HG02571 (cell line): ENCODE data around the gene PNMA8C.

Source experiments
- ATAC-seq: cut with Tn5 transposase; IDR thresholded peaks from one replicate; pipeline ENCODE4 v1.9.1; 2021; ENCODE audit warnings: mild to moderate bottlenecking, moderate library complexity; ENCODE audit not compliant: unreplicated experiment

Gene PNMA8C

DNA sequence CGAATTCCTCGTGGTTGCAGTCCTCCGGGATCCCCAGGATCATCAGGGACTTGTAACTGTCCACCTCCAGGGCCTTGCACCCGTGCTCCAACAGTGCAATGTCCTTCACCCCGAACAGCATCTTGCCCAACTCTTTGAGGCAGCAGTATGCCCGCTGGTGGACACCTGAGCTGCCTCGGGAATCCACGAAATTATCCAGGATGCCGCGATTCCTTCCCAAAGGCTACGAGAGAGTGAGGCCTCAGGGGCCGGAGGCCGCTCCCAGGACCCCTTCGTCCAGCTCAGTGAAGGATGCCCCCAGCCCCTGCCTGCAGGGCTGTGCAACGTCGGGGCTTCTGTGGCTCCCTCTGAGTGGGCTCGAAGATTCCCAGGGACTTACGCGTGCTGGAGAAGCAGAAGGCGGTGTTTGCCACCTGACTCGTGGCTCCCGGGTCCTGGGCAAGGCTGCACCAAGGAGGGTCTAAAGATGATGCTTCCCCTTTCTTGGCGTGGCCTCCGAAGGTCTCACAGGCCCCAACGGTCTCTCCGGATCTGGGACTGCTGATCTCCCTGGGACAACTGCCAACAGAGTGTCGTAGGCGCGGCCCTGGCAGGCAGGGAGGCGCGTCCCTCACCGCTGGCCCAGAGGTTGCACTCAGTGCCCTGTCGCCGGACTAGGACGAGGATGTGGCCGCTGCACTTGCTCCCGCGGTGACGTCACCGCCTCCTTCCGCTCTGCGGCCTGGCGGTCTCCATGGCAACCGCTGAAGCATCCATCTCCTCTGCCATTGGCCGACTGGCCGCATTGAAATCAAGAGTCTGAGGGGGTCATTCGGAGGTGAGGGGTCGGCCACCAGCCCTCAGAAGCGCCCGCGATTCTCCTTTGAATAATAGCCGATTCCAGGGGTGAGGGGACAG lies at the start of gene PNMA8C:
Gene PNMA8C (minus strand): TSS at position 698 of the 897 bp plus-strand sequence. CDS start 577 bp downstream, at position 121.
- no peak for ATAC-seq

DNA sequence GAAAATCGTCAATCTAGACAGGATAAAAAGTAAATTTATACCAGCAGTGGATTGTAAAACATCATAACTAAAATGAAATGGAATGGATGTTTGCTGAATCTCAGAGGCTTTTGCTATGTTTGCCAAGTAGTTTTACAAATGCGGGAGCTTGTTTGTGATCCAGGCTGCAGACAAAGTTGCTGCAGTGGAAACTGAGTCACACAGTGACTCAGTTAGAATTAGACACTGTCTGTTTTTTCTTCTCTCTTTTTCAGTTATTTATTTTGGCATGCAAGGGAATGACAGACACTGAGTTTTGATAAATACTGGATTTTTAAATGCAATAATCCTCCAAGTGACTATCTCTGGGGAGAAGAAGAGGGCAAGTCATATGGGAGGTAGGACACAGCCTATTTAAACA lies 47.2 kb upstream of the PNMA8C start:
- no peak for ATAC-seq

- ATAC-seq = no peak
Observed at GRCh38 chr19:46474211-46474610, 45.5 kb upstream of the PNMA8C start.

DNA sequence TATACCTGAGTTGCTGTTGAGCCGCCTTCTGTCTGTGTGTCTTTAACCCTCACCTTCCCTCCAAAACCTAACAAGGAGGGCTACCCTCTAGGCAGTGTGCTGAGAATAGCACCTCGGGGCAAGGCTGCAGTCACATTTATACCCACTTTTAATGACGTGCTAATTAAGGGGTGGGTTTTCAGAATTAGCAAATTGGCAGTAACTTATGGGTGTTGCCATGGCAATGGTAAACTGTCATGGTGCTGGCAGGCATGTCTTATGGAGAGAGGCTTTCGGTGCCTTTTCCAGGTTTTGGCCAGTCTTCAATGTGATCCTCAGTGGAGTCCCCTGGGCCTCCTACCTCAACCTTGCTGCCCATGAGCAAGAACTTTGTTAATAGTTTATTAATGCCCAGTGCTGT lies 43.9 kb upstream of the PNMA8C start:
- no peak for ATAC-seq

- ATAC-seq = no peak
Observed at GRCh38 chr19:46471811-46472543, 43.2 kb upstream of the PNMA8C start.

DNA sequence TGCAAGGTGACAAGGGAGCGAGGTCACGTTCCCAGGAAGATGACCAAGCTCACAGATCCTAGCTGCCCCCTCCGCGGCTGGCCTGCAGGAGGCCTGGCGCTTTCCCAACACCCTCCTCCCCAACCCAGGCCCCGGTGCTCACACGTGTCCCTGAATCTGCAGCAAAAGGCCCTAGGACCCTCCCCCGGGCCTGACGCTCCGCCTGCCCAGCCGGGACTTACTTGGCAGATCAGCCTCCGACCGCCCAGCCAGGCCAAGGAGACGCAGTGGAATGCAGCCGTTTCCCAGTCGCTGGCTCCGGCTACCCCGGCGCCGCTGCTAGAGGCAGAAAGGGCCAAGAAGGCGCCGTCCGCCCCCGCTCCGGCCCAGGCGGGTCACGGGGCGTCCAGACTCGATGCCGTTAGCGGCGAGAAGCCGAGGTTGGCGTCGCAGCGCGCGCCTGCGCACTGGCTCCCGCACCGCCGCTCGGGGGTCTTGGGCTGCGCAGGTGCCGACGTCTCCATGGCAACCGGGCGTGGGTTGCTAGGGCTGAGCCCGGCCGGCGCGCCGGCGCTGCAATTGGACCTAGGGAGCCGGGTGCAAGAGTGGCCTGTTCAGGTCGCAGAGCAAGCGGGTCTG lies 42.5 kb upstream of the PNMA8C start, which contains the start of gene PNMA8A:
Gene PNMA8A (minus strand): TSS at position 448 of the 618 bp plus-strand sequence. CDS start 528 bp downstream, outside the sequence.
- ATAC-seq = no peak

GRCh38 chr19:46470376-46470775 lies 41.6 kb upstream of the PNMA8C start:
- no peak for ATAC-seq

- no peak for ATAC-seq
Observed at GRCh38 chr19:46469541-46470185, 40.9 kb upstream of the PNMA8C start.

- no peak for ATAC-seq
Observed at GRCh38 chr19:46466536-46467196, 37.9 kb upstream of the PNMA8C start.

DNA sequence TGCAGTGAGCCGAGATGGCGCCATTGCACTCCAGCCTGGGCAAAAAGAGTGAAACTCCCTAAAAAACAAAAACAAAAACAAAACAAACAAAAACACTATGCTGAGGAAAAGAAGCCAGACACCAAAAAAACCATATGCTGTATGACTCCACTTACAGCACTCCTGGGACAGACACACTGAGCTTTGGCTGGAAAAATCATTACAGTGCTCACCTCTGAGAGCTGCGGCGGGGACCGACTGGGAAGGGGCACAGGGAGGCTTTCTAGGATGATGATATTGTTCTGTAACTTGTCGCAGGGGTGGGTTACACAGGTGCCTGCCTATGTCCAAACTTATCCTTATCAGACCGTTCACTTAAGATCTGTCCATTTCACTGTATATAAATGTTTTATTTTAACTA lies 34.8 kb upstream of the PNMA8C start:
- no peak for ATAC-seq

- no peak for ATAC-seq
Observed at GRCh38 chr19:46461537-46461936, 32.8 kb upstream of the PNMA8C start.

- ATAC-seq = no peak
Observed at GRCh38 chr19:46460981-46461380, 32.2 kb upstream of the PNMA8C start.

GRCh38 chr19:46460055-46460454 lies 31.3 kb upstream of the PNMA8C start:
- ATAC-seq = no peak

DNA sequence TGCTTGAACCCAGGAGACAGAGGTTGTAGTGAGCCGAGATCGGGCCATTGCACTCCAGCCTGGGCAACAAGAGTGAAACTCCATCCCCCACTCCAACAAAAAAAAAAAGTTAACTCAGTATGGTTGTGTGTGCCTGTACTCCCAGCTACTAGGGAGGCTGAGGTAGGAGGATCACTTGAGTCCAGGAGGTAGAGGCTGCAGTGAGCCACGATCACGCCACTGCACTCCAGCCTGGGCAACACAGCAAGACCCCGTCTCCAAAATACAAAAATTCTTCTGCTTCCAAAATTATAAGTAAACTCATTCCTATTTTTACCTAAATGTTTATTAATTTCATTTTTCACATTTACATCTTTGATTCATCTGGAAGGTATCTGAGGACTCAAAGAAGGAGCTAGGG lies 28.2 kb upstream of the PNMA8C start:
- no peak for ATAC-seq

DNA sequence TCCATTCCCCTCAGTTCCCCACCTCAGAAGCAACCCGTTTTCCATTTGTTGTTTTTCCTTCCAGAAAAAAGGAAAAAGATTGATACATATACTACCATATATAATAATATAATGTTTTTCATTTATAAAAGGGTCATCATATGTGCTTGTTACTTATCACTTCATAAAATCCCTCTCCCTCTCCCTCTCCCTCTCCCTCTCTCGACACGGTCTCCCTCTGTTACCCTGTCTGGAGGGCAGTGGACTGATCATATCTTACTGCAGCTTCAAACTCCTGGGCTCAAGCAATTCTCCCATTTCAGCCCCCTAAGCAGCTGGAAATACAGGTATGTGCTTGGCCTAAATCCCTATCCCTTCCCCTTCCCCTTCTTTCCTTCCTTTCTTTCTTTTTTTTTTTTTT lies 25.5 kb upstream of the PNMA8C start:
- ATAC-seq = no peak

GRCh38 chr19:46453661-46454060 lies 24.9 kb upstream of the PNMA8C start:
- no peak for ATAC-seq

DNA sequence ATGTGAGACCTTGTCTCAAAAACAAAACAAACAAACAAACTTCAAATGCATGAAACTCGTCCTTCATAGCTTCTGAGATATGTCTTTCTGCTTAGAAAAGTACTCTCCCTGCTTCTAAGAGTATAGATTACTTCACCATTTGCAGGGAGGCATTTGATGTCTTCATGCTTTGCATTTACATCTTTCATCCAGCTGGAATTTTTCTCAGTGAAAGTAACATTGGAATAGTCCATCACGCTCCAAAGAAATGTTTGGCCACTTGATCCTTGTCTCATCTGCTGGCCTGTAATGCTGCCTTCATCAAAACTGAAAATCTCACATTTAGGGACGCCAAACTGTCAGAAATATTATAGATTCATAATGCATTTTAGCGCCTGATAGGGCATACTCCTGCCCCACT lies 23.4 kb upstream of the PNMA8C start:
- ATAC-seq = no peak

DNA sequence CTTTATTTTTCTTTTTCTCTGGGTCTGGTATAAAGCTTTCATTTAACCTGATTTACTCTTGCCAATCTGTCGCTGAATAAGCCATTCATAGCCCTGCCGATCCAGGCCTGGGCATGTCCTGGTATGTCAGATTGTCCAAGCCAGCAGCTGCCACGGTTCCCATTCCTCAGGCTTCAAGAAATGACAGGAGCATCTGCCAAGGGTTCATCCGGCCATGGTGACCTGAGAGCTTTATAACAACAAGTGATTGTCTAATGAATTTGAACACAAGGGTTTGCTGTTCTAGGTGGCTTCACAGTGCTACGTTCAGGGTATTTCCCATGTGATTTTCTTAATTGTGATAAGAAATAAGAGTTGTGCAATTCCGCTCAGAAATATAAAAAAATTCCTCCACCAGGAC lies 22.6 kb upstream of the PNMA8C start:
- ATAC-seq = no peak

DNA sequence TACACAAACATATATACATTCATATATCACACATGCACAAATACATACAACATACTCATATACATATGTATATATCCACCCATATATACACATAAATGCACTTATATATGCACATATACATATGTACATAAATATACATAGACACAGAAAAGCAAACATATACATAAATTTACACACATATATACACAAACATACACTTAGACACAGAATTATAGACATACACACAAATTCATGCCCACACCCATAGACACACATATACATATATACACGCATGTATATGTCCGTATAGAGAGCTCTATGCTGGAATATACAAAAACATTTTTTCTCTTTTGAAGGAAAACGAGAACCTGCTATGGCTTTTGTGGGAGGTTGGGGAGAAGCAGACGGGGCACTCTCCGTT lies 22.0 kb upstream of the PNMA8C start:
- no peak for ATAC-seq

DNA sequence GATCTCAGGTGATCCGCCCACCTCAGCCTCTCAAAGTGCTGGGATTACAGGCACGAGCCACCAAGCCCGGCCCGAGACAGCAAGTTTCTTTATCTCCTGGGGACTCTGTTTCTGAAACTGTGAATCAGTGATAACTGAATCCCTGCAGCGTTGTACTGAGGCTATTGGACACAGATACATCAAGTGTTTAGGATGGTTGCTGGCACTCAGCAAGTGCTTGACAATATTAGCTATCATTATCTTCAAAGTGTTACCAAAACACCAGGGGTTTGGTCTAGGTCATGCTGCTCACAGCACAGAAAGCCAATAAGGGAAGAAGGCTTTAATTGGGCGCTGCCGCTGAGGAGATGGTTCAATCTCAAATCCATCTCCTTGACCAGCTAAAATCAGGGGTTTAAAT lies 20.5 kb upstream of the PNMA8C start:
- no peak for ATAC-seq

DNA sequence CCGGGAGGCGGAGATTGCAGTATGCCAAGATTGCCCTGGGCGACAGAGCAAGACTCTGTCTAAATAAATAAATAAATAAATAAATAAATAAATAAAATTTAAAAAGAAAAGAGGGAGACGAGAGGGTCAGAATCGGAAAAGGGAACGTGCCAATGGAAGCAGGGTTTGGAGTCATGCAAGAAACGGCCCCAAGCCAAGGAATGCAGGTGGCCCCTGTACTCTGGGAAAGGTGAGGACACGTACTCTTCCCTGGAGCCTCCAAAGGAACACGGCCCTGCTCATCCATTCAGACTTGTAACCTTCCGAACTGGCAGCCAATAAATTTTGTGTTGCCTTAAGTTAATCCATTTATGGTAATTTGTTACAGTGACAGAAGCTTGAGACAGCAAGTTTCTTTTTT lies 19.9 kb upstream of the PNMA8C start:
- no peak for ATAC-seq
